ENCODE data around the gene FXYD5.

GRCh38 chr19:35164418-35164817, 9.9 kb downstream of the FXYD5 start:
- TF ChIP-seq POLR2AphosphoS5 (IDR thresholded peaks at IDR 0.05; ENCODE audit: low read depth, low read length) (no peak), CTCF (IDR thresholded peaks at IDR 0.05) (no peak), SIN3A (IDR thresholded peaks at IDR 0.05; ENCODE audit: borderline replicate concordance, insufficient read depth, low read depth, low read length) (no peak)
